IMR-90 (cell line): ENCODE results near the gene PDE4DIP. TPM values are rescaled to one million over a fixed set of nuclear protein-coding genes. Genes with fewer than 3 reads are reported as not detected.
"Not testable (repeated sequence)": the region's sequence is repeated elsewhere in the genome, so short reads cannot be mapped to it uniquely, and the experiment has no call there.

Experiments
- ATAC-seq: fragments of 200-7000 bp; cut with Tn5 transposase; 2 replicates; pipeline ENCODE4 v1.9.1; 2020; ENCODE audit warnings: low read depth, mild to moderate bottlenecking, moderate library complexity
- BruUV-seq: library from RNA; stranded (reverse); fragments of 400-500 nt; replicated peaks from 2 replicates; lab custom pipeline; 2021; lab: Mats Ljungman, UMichigan
- CTCF ChIA-PET: fragments of 300-600 bp; formaldehyde crosslinking; extraction: SDS; loops from one replicate; lab custom pipeline; 2021; ENCODE audit warnings: antibody characterized with exemption; lab: Yijun Ruan, JAX
- POLR2A ChIA-PET: fragments of 300-600 bp; sonication (Branson Sonifier 250); formaldehyde crosslinking; loops from one replicate; lab custom pipeline; 2022; ENCODE audit warnings: antibody characterized with exemption; ENCODE audit not compliant: unreplicated experiment; lab: Charles Lee
- DNase-seq: peaks from one replicate; pipeline ENCODE4 v3.0.0; 2013
- H2AFZ ChIP-seq: replicated peaks from 2 replicates; pipeline ENCODE3; 2013; ENCODE audit warnings: low read length, mild to moderate bottlenecking; ENCODE audit not compliant: poor library complexity
- H2AK5ac ChIP-seq: 2 replicates; pipeline ENCODE4 v1.6.1; 2013; ENCODE audit warnings: low read depth, low read length, inconsistent platforms
- H2AK9ac ChIP-seq: replicated peaks from 2 replicates; pipeline ENCODE3; 2013; ENCODE audit warnings: mild to moderate bottlenecking, low read depth, low read length, moderate library complexity; ENCODE audit not compliant: poor library complexity
- H2BK120ac ChIP-seq: 2 replicates; pipeline ENCODE4 v1.6.1; 2013; ENCODE audit warnings: low read depth, low read length, inconsistent platforms
- H2BK15ac ChIP-seq: 3 replicates; pipeline ENCODE4 v1.6.1; 2013; ENCODE audit warnings: low read depth, low read length, inconsistent platforms
- H2BK20ac ChIP-seq: 2 replicates; pipeline ENCODE4 v1.6.1; 2013; ENCODE audit warnings: low read depth, mild to moderate bottlenecking, inconsistent platforms, low read length, moderate library complexity
- H2BK5ac ChIP-seq: 2 replicates; pipeline ENCODE4 v1.6.1; 2013; ENCODE audit warnings: mild to moderate bottlenecking, low read depth, low read length, inconsistent platforms; ENCODE audit not compliant: poor library complexity, severe bottlenecking
- H3K14ac ChIP-seq: replicated peaks from 2 replicates; pipeline ENCODE4 v1.6.1; 2013; ENCODE audit warnings: low read depth, low read length, inconsistent platforms
- H3K18ac ChIP-seq: 2 replicates; pipeline ENCODE4 v1.6.1; 2013; ENCODE audit warnings: low read depth, low read length, control low read depth
- H3K23ac ChIP-seq: 2 replicates; pipeline ENCODE4 v1.6.1; 2013; ENCODE audit warnings: low read depth, low read length, inconsistent platforms
- H3K27ac ChIP-seq: 2 replicates; pipeline ENCODE4 v1.5.1; 2013; ENCODE audit warnings: mild to moderate bottlenecking, control low read depth, low read length; ENCODE audit not compliant: insufficient read depth
- H3K27me3 ChIP-seq: 2 replicates; pipeline ENCODE4 v1.6.1; 2013; ENCODE audit warnings: low read length; ENCODE audit not compliant: control insufficient read depth, insufficient read depth
- H3K36me3 ChIP-seq: 2 replicates; pipeline ENCODE4 v1.6.1; 2013; ENCODE audit warnings: low read length, mixed read lengths; ENCODE audit not compliant: control insufficient read depth, insufficient read depth
- H3K4ac ChIP-seq: 2 replicates; pipeline ENCODE4 v1.6.1; 2013; ENCODE audit warnings: low read depth, low read length, inconsistent platforms
- H3K4me1 ChIP-seq: 2 replicates; pipeline ENCODE4 v1.6.1; 2013; ENCODE audit warnings: low read length, mixed read lengths; ENCODE audit not compliant: control insufficient read depth, insufficient read depth
- H3K4me2 ChIP-seq: 2 replicates; pipeline ENCODE4 v1.6.1; 2013; ENCODE audit warnings: low read depth, mild to moderate bottlenecking, control low read depth, low read length, moderate library complexity
- H3K4me3 ChIP-seq: 2 replicates; pipeline ENCODE4 v1.5.1; 2013; ENCODE audit warnings: low read depth, mild to moderate bottlenecking, control low read depth, low read length, moderate library complexity; ENCODE audit not compliant: insufficient read depth
- H3K56ac ChIP-seq: 2 replicates; pipeline ENCODE4 v1.6.1; 2013; ENCODE audit warnings: low read length, inconsistent platforms; ENCODE audit not compliant: insufficient read depth; ENCODE audit errors: extremely low read depth
- H3K79me1 ChIP-seq, 2 experiments: 2 replicates each; pipeline ENCODE4 v1.6.1; 2013; ENCODE audit warnings: low read length in 2 of 2, inconsistent platforms in 1 of 2, low read depth in 1 of 2
- H3K9ac ChIP-seq: 2 replicates; pipeline ENCODE4 v1.6.1; 2013; ENCODE audit warnings: low read depth, low read length, control low read depth
- H3K9me1 ChIP-seq: 2 replicates; pipeline ENCODE4 v1.6.1; 2013; ENCODE audit warnings: low read length, inconsistent platforms; ENCODE audit not compliant: insufficient read depth
- H3K9me3 ChIP-seq: 2 replicates; pipeline ENCODE4 v1.6.1; 2013; ENCODE audit warnings: low read length; ENCODE audit not compliant: control insufficient read depth, insufficient read depth
- H4K20me1 ChIP-seq: 2 replicates; pipeline ENCODE4 v1.6.1; 2013; ENCODE audit warnings: low read length, inconsistent platforms; ENCODE audit not compliant: insufficient read depth
- H4K5ac ChIP-seq: 2 replicates; pipeline ENCODE4 v1.6.1; 2013; ENCODE audit warnings: mild to moderate bottlenecking, low read depth, low read length, control low read depth
- H4K8ac ChIP-seq, 2 experiments: 2 replicates each; pipeline ENCODE4 v1.6.1; 2013; ENCODE audit warnings: low read depth in 2 of 2, low read length in 2 of 2, control low read depth in 1 of 2, inconsistent platforms in 1 of 2
- H4K91ac ChIP-seq: 2 replicates; pipeline ENCODE4 v1.6.1; 2013; ENCODE audit warnings: low read depth, low read length, inconsistent platforms; ENCODE audit not compliant: insufficient read depth
- WGBS, 2 experiments: methylation state at CpG; one replicate each; pipeline versions ENCODE4 v1.1.5 to v1.1.7; 2013; ENCODE audit warnings: missing lambda C conversion rate in 2 of 2; ENCODE audit not compliant: insufficient read length in 1 of 2; ENCODE audit errors: extremely low coverage in 2 of 2; 5-methylcytosine and 5-hydroxymethylcytosine counted together
- dilution Hi-C: fragments of 300-500 bp; cut with HindIII; formaldehyde crosslinking; loops from one replicate; pipeline ENCODE4 v1.14.3; 2018; ENCODE audit warnings: low sequenced_read_pairs; ENCODE audit not compliant: unreplicated experiment
- in situ Hi-C: fragments of 300-500 bp; cut with MboI; formaldehyde crosslinking; loops from 3 replicates; pipeline ENCODE4 v1.14.3; 2019; ENCODE audit warnings: low sequenced_read_pairs, inconsistent platforms, mixed read lengths
- intact Hi-C: fragments of 100-400 bp; cut with micrococcal nuclease; formaldehyde crosslinking; loops from 2 replicates; pipeline ENCODE4 v1.10.0; 2022
- polyA plus RNA-seq, 3 experiments: library from polyadenylated mRNA; depleted of rRNA; stranded (reverse); fragments of >200 nt; gene quantifications; 2 replicates each; pipeline ENCODE4 v1.2.3, GENCODE V29; 2012; ENCODE audit warnings: low replicate concordance in 1 of 3
- total RNA-seq: library from RNA; depleted of rRNA; stranded (reverse); fragments of >200 nt; gene quantifications from 2 replicates; pipeline ENCODE4 v1.2.3, GENCODE V29; 2012

Gene PDE4DIP
- total and polyA plus RNA-seq, 2 of the 4 experiments (the other 2 are of a cell fraction): 36.7 to 74.4 TPM

- H4K8ac ChIP-seq, dilution Hi-C loops, BruUV-seq, H2AK9ac ChIP-seq, POLR2A ChIA-PET, H4K91ac ChIP-seq, H3K9ac ChIP-seq, H2BK20ac ChIP-seq, H3K9me1 ChIP-seq, H3K27me3 ChIP-seq, H3K23ac ChIP-seq, H3K9me3 ChIP-seq, H3K36me3 ChIP-seq, H2AFZ ChIP-seq, H3K4me1 ChIP-seq, DNase-seq, H3K56ac ChIP-seq, H2AK5ac ChIP-seq, H3K79me1 ChIP-seq, H2BK15ac ChIP-seq, H3K4ac ChIP-seq, H3K18ac ChIP-seq, CTCF ChIA-PET, intact Hi-C loops, H4K5ac ChIP-seq, in situ Hi-C loops, H3K4me3 ChIP-seq, H3K14ac ChIP-seq, ATAC-seq, H3K27ac ChIP-seq, H4K20me1 ChIP-seq, H2BK120ac ChIP-seq, H2BK5ac ChIP-seq, H3K4me2 ChIP-seq: not testable (repeated sequence)
- WGBS, 2 experiments: no CpG with 5 or more reads among the region's 4 CpGs
Measured at GRCh38 chr1:148948768-148949167, 104.5 kb downstream of the PDE4DIP start.

GRCh38 chr1:148951336-148952227 lies 107.4 kb downstream of the PDE4DIP start:
- H4K20me1 ChIP-seq, H3K9me1 ChIP-seq, H3K79me1 ChIP-seq, POLR2A ChIA-PET, H3K36me3 ChIP-seq, H2AK9ac ChIP-seq, H3K27me3 ChIP-seq, CTCF ChIA-PET, H3K9me3 ChIP-seq, dilution Hi-C loops, intact Hi-C loops, in situ Hi-C loops, H3K4me1 ChIP-seq: not testable (repeated sequence)
- BruUV-seq: TSS peak; percentile 92
- Histone ChIP-seq H3K4me2 (peak overlapping the region; percentile 90), H2BK5ac (peak overlapping the region; percentile 87), H3K27ac (peak overlapping the region; percentile 76), H3K18ac (peak overlapping the region; percentile 71; the same call in 1 of the 2 replicates), H2BK15ac (peak overlapping the region; percentile 22; the same call in 1 of the 3 replicates), H4K8ac (peak overlapping the region; percentile 93 to 94; a peak in 3 of 4 replicates), H2BK20ac (peak overlapping the region; percentile 72; the same call in 1 of the 2 replicates), H4K91ac (peak overlapping the region; percentile 80), H3K9ac (peak overlapping the region; percentile 76), H3K23ac (peak overlapping the region; percentile 73; the same call in 1 of the 2 replicates), H3K4ac (peak overlapping the region; percentile 90), H3K14ac (peak overlapping the region; percentile 87), H2AFZ (peak overlapping the region; percentile 85), H3K56ac (peak overlapping the region; percentile 80), H4K5ac (peak overlapping the region; percentile 89), H2AK5ac (peak overlapping the region; percentile 8; the same call in 1 of the 2 replicates), H3K4me3 (peak overlapping the region; percentile 57), H2BK120ac (peak overlapping the region; percentile 86; the same call in 1 of the 2 replicates)
- DNase-seq: peak; percentile 77
- 10% methylated on average over 2 of the region's 44 CpGs; no CpG with 5 or more reads in 1 of the 2 experiments for WGBS, 2 experiments
- ATAC-seq: peak; percentile 73
